ENCODE results near the gene LPP.

- TF ChIP-seq, protein P1, sequence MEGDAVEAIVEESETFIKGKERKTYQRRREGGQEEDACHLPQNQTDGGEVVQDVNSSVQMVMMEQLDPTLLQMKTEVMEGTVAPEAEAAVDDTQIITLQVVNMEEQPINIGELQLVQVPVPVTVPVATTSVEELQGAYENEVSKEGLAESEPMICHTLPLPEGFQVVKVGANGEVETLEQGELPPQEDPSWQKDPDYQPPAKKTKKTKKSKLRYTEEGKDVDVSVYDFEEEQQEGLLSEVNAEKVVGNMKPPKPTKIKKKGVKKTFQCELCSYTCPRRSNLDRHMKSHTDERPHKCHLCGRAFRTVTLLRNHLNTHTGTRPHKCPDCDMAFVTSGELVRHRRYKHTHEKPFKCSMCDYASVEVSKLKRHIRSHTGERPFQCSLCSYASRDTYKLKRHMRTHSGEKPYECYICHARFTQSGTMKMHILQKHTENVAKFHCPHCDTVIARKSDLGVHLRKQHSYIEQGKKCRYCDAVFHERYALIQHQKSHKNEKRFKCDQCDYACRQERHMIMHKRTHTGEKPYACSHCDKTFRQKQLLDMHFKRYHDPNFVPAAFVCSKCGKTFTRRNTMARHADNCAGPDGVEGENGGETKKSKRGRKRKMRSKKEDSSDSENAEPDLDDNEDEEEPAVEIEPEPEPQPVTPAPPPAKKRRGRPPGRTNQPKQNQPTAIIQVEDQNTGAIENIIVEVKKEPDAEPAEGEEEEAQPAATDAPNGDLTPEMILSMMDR (IDR thresholded peaks at IDR 0.05), result no peak
- TF ChIP-seq POLR2A (IDR thresholded peaks at IDR 0.05), result no peak
These were observed 198.4 kb downstream of the LPP start for GRCh38 chr3:188352196-188352927.

Measured in right lobe of liver (tissue), 4 donors.